ENCODE results near the gene UBE2C.
"Not testable (repeated sequence)": the region's sequence is repeated elsewhere in the genome, so short reads cannot be mapped to it uniquely, and the experiment has no call there.

UBE2C gene

DNA sequence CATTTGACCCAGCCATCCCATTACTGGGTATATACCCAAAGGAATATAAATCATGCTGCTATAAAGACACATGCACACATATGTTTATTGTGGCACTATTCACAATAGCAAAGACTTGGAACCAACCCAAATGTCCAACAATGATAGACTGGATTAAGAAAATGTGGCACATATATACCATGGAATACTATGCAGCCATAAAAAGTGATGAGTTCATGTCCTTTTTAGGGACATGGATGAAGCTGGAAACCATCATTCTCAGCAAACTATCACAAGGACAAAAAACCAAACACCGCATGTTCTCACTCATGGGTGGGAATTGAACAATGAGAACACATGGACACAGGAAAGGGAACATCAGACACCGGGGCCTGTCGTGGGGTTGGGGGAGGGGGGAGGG lies 14.5 kb upstream of the UBE2C start:
- not testable (repeated sequence) for H3K9ac ChIP-seq (ENCODE audit: low read depth in 1 of 2, low read length in 2 of 2); H3K4me1 ChIP-seq (ENCODE audit: control insufficient read depth in 2 of 2, insufficient read depth in 2 of 2, low read length in 2 of 2); H3K27ac ChIP-seq (ENCODE audit: low read depth in 2 of 2, low read length in 2 of 2); H3K4me3 ChIP-seq (ENCODE audit: low read length in 2 of 2); H3K9me3 ChIP-seq (ENCODE audit: control insufficient read depth in 2 of 2, low read length in 2 of 2); H3K27me3 ChIP-seq (ENCODE audit: control insufficient read depth in 2 of 2, insufficient read depth in 2 of 2, low read length in 2 of 2)
- peaks cover 45 to 46% of the 10 kb centered on the region in 2 donors for H3K36me3 ChIP-seq (ENCODE audit: control insufficient read depth in 2 of 2, insufficient read depth in 2 of 2, low read length in 2 of 2)

DNA sequence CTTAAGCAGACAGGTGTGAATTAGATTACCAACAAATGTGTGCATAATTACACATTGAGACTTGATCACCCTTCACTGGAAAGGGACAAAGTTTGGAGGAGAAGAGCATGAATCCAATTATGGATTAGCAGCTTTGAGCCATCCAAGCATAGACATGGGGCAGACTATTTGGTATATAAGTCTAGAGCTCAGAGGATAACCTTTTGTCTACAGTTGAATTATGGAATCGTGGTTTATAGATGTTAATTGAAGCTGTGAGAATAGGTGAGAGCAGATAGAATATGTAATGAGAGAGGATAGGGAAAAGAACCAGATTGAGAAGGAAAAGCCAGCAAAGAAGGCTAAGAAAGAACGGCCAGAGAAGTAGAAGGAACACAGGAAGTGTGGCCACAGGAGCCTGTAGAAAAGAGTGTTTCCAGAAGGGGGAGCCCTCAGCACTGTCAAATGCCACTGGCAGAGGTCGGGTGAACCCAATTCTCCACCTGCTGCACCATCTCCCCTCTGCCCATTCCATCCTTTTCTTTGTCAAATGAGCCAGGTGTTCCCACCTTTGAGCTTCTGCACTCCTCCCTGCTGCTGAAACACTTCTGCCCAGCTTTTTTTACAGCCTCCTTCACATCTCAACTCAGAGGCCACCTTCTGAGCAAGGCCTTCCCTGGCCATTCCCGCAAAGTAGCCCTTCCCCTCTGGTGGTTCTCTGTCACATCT lies 13.4 kb upstream of the UBE2C start:
- no peak overlapping the region for H3K9ac ChIP-seq (ENCODE audit: low read depth in 1 of 2, low read length in 2 of 2)
- H3K4me3 ChIP-seq (ENCODE audit: low read length in 2 of 2), result no peak overlapping the region
- H3K36me3 ChIP-seq (ENCODE audit: control insufficient read depth in 2 of 2, insufficient read depth in 2 of 2, low read length in 2 of 2), result peaks cover 52% of the 10 kb centered on the region in 2 donors
- H3K27me3 ChIP-seq (ENCODE audit: control insufficient read depth in 2 of 2, insufficient read depth in 2 of 2, low read length in 2 of 2), result no peaks in the 10 kb centered on the region
- H3K27ac ChIP-seq (ENCODE audit: low read depth in 2 of 2, low read length in 2 of 2), result no peak overlapping the region
- no peaks in the 10 kb centered on the region for H3K9me3 ChIP-seq (ENCODE audit: control insufficient read depth in 2 of 2, low read length in 2 of 2)
- H3K4me1 ChIP-seq (ENCODE audit: control insufficient read depth in 2 of 2, insufficient read depth in 2 of 2, low read length in 2 of 2), result peaks cover 0 to 3% of the 10 kb centered on the region in 2 donors

DNA sequence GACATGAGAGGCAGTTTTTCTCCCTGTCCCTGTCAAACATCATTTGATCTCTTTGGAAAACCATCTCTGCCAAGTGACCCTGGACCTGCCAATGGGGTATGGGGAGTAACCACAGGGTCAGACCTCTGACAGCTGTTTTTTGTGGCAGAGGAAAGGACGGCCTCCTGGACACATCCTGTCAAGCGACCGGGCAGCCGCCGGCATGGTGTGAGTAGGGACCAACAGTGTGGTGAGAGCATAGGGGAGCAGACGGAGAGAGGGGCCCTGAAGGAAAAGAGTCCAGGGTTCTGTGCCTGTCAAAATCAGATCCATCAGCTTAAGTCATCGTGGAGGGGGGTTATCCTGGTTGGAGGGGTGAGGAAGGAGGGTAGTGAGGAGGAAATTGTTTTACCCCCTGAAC lies 10.6 kb upstream of the UBE2C start:
- H3K9ac ChIP-seq (ENCODE audit: low read depth in 1 of 2, low read length in 2 of 2), result no peak overlapping the region

GRCh38 chr20:45810191-45810970 lies 2.1 kb upstream of the UBE2C start:
- H3K4me1 ChIP-seq (ENCODE audit: control insufficient read depth in 2 of 2, insufficient read depth in 2 of 2, low read length in 2 of 2), result peaks cover 10 to 19% of the 10 kb centered on the region in 2 donors
- no peaks in the 10 kb centered on the region for H3K9me3 ChIP-seq (ENCODE audit: control insufficient read depth in 2 of 2, low read length in 2 of 2)
- no peaks in the 10 kb centered on the region for H3K27me3 ChIP-seq (ENCODE audit: control insufficient read depth in 2 of 2, insufficient read depth in 2 of 2, low read length in 2 of 2)
- H3K9ac ChIP-seq (ENCODE audit: low read depth in 1 of 2, low read length in 2 of 2), result no peak overlapping the region
- H3K4me3 ChIP-seq (ENCODE audit: low read length in 2 of 2), result no peak overlapping the region
- H3K27ac ChIP-seq (ENCODE audit: low read depth in 2 of 2, low read length in 2 of 2), result no peak overlapping the region
- peaks cover 32 to 41% of the 10 kb centered on the region in 2 donors for H3K36me3 ChIP-seq (ENCODE audit: control insufficient read depth in 2 of 2, insufficient read depth in 2 of 2, low read length in 2 of 2)

More for the DNA sequence above, 10.6 kb upstream of the UBE2C start:
- no peak overlapping the region for H3K27ac ChIP-seq (ENCODE audit: low read depth in 2 of 2, low read length in 2 of 2)
- H3K4me3 ChIP-seq (ENCODE audit: low read length in 2 of 2), result no peak overlapping the region
- H3K9me3 ChIP-seq (ENCODE audit: control insufficient read depth in 2 of 2, low read length in 2 of 2), result no peaks in the 10 kb centered on the region
- peaks cover 0 to 3% of the 10 kb centered on the region in 2 donors for H3K4me1 ChIP-seq (ENCODE audit: control insufficient read depth in 2 of 2, insufficient read depth in 2 of 2, low read length in 2 of 2)
- H3K27me3 ChIP-seq (ENCODE audit: control insufficient read depth in 2 of 2, insufficient read depth in 2 of 2, low read length in 2 of 2), result no peaks in the 10 kb centered on the region
- H3K36me3 ChIP-seq (ENCODE audit: control insufficient read depth in 2 of 2, insufficient read depth in 2 of 2, low read length in 2 of 2), result peaks cover 50 to 59% of the 10 kb centered on the region in 2 donors

DNA sequence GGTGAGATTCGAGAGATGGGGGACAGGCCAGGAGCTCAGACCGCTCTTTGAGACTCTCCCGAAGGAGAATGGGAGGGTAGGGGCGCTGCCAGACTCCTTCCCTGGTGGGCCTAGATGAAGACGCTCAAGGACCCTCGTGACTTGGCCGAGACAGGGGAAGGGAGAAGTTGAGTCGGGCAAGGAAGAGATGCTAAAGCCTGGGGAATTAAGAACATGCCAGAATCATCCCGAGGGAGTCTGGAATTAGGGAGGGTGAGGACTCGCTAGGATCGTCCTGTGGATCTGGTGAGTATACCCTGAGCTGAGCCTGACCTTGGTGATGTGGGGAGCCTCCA lies 529 bp downstream of the UBE2C start:
- H3K27me3 ChIP-seq (ENCODE audit: control insufficient read depth in 2 of 2, insufficient read depth in 2 of 2, low read length in 2 of 2), result no peaks in the 10 kb centered on the region
- H3K4me3 ChIP-seq (ENCODE audit: low read length in 2 of 2), result peak overlapping the region; percentile 71 to 77
- H3K27ac ChIP-seq (ENCODE audit: low read depth in 2 of 2, low read length in 2 of 2), result no peak overlapping the region
- no peaks in the 10 kb centered on the region for H3K9me3 ChIP-seq (ENCODE audit: control insufficient read depth in 2 of 2, low read length in 2 of 2)
- peaks cover 10 to 19% of the 10 kb centered on the region in 2 donors for H3K4me1 ChIP-seq (ENCODE audit: control insufficient read depth in 2 of 2, insufficient read depth in 2 of 2, low read length in 2 of 2)
- H3K36me3 ChIP-seq (ENCODE audit: control insufficient read depth in 2 of 2, insufficient read depth in 2 of 2, low read length in 2 of 2), result peaks cover 24 to 29% of the 10 kb centered on the region in 2 donors
- peak overlapping the region in 1 of 2 donors; percentile 65 for H3K9ac ChIP-seq (ENCODE audit: low read depth in 1 of 2, low read length in 2 of 2)

GRCh38 chr20:45813489-45813888 lies 1.0 kb downstream of the UBE2C start:
- Histone ChIP-seq H3K36me3 (ENCODE audit: control insufficient read depth in 2 of 2, insufficient read depth in 2 of 2, low read length in 2 of 2) (peaks cover 24 to 27% of the 10 kb centered on the region in 2 donors), H3K27me3 (ENCODE audit: control insufficient read depth in 2 of 2, insufficient read depth in 2 of 2, low read length in 2 of 2) (no peaks in the 10 kb centered on the region), H3K9ac (ENCODE audit: low read depth in 1 of 2, low read length in 2 of 2) (no peak overlapping the region), H3K4me1 (ENCODE audit: control insufficient read depth in 2 of 2, insufficient read depth in 2 of 2, low read length in 2 of 2) (peaks cover 10 to 19% of the 10 kb centered on the region in 2 donors), H3K4me3 (ENCODE audit: low read length in 2 of 2) (peak overlapping the region; percentile 71 to 77), H3K27ac (ENCODE audit: low read depth in 2 of 2, low read length in 2 of 2) (no peak overlapping the region), H3K9me3 (ENCODE audit: control insufficient read depth in 2 of 2, low read length in 2 of 2) (no peaks in the 10 kb centered on the region)

GRCh38 chr20:45814314-45814713 lies 1.9 kb downstream of the UBE2C start:
- Histone ChIP-seq H3K36me3 (ENCODE audit: control insufficient read depth in 2 of 2, insufficient read depth in 2 of 2, low read length in 2 of 2) (peaks cover 18 to 21% of the 10 kb centered on the region in 2 donors), H3K27me3 (ENCODE audit: control insufficient read depth in 2 of 2, insufficient read depth in 2 of 2, low read length in 2 of 2) (no peaks in the 10 kb centered on the region), H3K9me3 (ENCODE audit: control insufficient read depth in 2 of 2, low read length in 2 of 2) (no peaks in the 10 kb centered on the region), H3K4me1 (ENCODE audit: control insufficient read depth in 2 of 2, insufficient read depth in 2 of 2, low read length in 2 of 2) (peaks cover 10 to 19% of the 10 kb centered on the region in 2 donors), H3K9ac (ENCODE audit: low read depth in 1 of 2, low read length in 2 of 2) (no peak overlapping the region), H3K4me3 (ENCODE audit: low read length in 2 of 2) (no peak overlapping the region), H3K27ac (ENCODE audit: low read depth in 2 of 2, low read length in 2 of 2) (no peak overlapping the region)

- peaks cover 13 to 19% of the 10 kb centered on the region in 2 donors for H3K4me1 ChIP-seq (ENCODE audit: control insufficient read depth in 2 of 2, insufficient read depth in 2 of 2, low read length in 2 of 2)
- H3K27ac ChIP-seq (ENCODE audit: low read depth in 2 of 2, low read length in 2 of 2), result no peak overlapping the region
Observed at GRCh38 chr20:45816951-45817350, 4.5 kb downstream of the UBE2C start.

DNA sequence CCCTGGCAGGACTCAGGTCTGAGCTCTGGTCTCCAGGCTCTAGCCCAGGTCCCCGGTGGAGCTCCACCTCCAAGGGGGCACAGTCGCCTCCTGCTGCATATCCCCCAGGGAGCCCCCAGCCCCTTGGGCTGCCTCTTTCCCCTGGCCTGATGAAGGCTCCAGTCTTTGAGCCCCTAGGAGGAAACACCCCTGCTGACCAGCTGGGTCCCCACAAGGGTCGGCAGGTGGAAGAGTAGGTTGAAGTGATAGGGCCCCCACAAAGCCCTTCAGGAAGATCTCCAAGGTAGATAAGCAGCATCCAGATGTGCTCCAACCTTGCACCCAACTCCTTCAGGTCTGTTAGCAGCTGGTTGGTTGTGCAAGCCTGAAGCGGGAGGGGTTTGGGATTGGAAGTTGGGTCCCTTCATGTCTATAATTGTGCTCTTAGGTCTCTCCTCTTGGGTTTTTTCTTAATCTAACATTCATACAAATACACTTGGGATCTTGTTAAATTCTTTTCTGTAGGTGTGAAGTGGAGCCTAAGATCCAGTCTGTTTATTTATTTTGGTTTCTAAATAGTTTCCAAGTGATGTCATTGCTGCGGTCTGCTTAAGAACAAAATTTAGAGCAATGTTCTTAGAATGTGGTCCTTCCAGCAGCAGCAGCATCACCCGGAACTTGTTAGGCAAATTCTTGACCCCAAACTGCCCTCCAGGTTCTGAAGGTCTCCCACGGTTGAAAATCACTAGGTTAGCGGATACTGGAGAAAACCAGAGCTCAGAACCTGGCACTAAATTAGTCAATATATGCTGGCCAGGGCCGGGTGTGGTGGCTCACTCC lies 5.1 kb downstream of the UBE2C start:
- Histone ChIP-seq H3K27me3 (ENCODE audit: control insufficient read depth in 2 of 2, insufficient read depth in 2 of 2, low read length in 2 of 2) (no peaks in the 10 kb centered on the region), H3K9me3 (ENCODE audit: control insufficient read depth in 2 of 2, low read length in 2 of 2) (no peaks in the 10 kb centered on the region), H3K27ac (ENCODE audit: low read depth in 2 of 2, low read length in 2 of 2) (no peak overlapping the region)

More at GRCh38 chr20:45816951-45817350, 4.5 kb downstream of the UBE2C start:
- Histone ChIP-seq H3K36me3 (ENCODE audit: control insufficient read depth in 2 of 2, insufficient read depth in 2 of 2, low read length in 2 of 2) (no peaks in the 10 kb centered on the region), H3K9me3 (ENCODE audit: control insufficient read depth in 2 of 2, low read length in 2 of 2) (no peaks in the 10 kb centered on the region), H3K9ac (ENCODE audit: low read depth in 1 of 2, low read length in 2 of 2) (no peak overlapping the region), H3K27me3 (ENCODE audit: control insufficient read depth in 2 of 2, insufficient read depth in 2 of 2, low read length in 2 of 2) (no peaks in the 10 kb centered on the region), H3K4me3 (ENCODE audit: low read length in 2 of 2) (no peak overlapping the region)

GRCh38 chr20:45818239-45818638 lies 5.8 kb downstream of the UBE2C start:
- Histone ChIP-seq H3K4me1 (ENCODE audit: control insufficient read depth in 2 of 2, insufficient read depth in 2 of 2, low read length in 2 of 2) (peaks cover 18 to 20% of the 10 kb centered on the region in 2 donors), H3K4me3 (ENCODE audit: low read length in 2 of 2) (no peak overlapping the region), H3K9me3 (ENCODE audit: control insufficient read depth in 2 of 2, low read length in 2 of 2) (no peaks in the 10 kb centered on the region), H3K36me3 (ENCODE audit: control insufficient read depth in 2 of 2, insufficient read depth in 2 of 2, low read length in 2 of 2) (no peaks in the 10 kb centered on the region), H3K27ac (ENCODE audit: low read depth in 2 of 2, low read length in 2 of 2) (no peak overlapping the region), H3K27me3 (ENCODE audit: control insufficient read depth in 2 of 2, insufficient read depth in 2 of 2, low read length in 2 of 2) (no peaks in the 10 kb centered on the region), H3K9ac (ENCODE audit: low read depth in 1 of 2, low read length in 2 of 2) (no peak overlapping the region)

More for the DNA sequence above, 5.1 kb downstream of the UBE2C start:
- Histone ChIP-seq H3K36me3 (ENCODE audit: control insufficient read depth in 2 of 2, insufficient read depth in 2 of 2, low read length in 2 of 2) (no peaks in the 10 kb centered on the region), H3K9ac (ENCODE audit: low read depth in 1 of 2, low read length in 2 of 2) (no peak overlapping the region), H3K4me1 (ENCODE audit: control insufficient read depth in 2 of 2, insufficient read depth in 2 of 2, low read length in 2 of 2) (peaks cover 18 to 21% of the 10 kb centered on the region in 2 donors), H3K4me3 (ENCODE audit: low read length in 2 of 2) (no peak overlapping the region)
